Measurements from ENCODE around the gene KLHL30.

Gene KLHL30

GRCh38 chr2:238131761-238132462, 6.6 kb upstream of the KLHL30 start:
- no peak for DNase-seq

GRCh38 chr2:238132463-238133450, 5.7 kb upstream of the KLHL30 start:
- DNase-seq = no peak

- DNase-seq = no peak
These were observed 4.7 kb upstream of the KLHL30 start for GRCh38 chr2:238133499-238134392.

GRCh38 chr2:238134393-238134785, 4.1 kb upstream of the KLHL30 start:
- no peak for DNase-seq

- DNase-seq = no peak
These were observed 2.8 kb upstream of the KLHL30 start for GRCh38 chr2:238135601-238136150.

GRCh38 chr2:238136820-238137537, 1.5 kb upstream of the KLHL30 start:
- DNase-seq = peak; percentile 87

GRCh38 chr2:238137885-238138284, 583 bp upstream of the KLHL30 start:
- no peak for DNase-seq

- no peak for DNase-seq
These were observed 950 bp downstream of the KLHL30 start for GRCh38 chr2:238139196-238140039.

- DNase-seq = no peak
These were observed 1.6 kb downstream of the KLHL30 start for GRCh38 chr2:238140040-238140439.

GRCh38 chr2:238140721-238141540, 2.5 kb downstream of the KLHL30 start:
- no peak for DNase-seq

- DNase-seq = peak; percentile 59
These were observed 3.3 kb downstream of the KLHL30 start for GRCh38 chr2:238141541-238142318.

GRCh38 chr2:238142382-238143205, 4.1 kb downstream of the KLHL30 start:
- DNase-seq = no peak

- DNase-seq = no peak
These were observed 4.9 kb downstream of the KLHL30 start for GRCh38 chr2:238143239-238143951.

GRCh38 chr2:238144262-238144661, 5.8 kb downstream of the KLHL30 start:
- no peak for DNase-seq

- DNase-seq = no peak
These were observed 6.6 kb downstream of the KLHL30 start for GRCh38 chr2:238145046-238145445.

GRCh38 chr2:238145851-238146250, 7.4 kb downstream of the KLHL30 start:
- no peak for DNase-seq

- no peak for DNase-seq
These were observed 8.5 kb downstream of the KLHL30 start for GRCh38 chr2:238146884-238147544.

Measured in inflammatory macrophage treated with lipopolysaccharide for 4 hours (primary cell).